Astrocyte (in vitro differentiated cells and primary cell): Measurements from ENCODE around the gene RNF214. TPM values are rescaled to one million over a fixed set of nuclear protein-coding genes. Genes with fewer than 3 reads are reported as not detected.

Source experiments
- DNase-seq: peaks from one replicate; pipeline ENCODE4 v3.0.0-alpha.2; 2010; ENCODE audit warnings: low read depth
- FAIRE-seq: peaks from 2 replicates; lab custom pipeline; 2011; peaks lifted over from hg19 to GRCh38; lab: Jason Lieb, UNC
- H2AFZ ChIP-seq: 2 replicates; pipeline ENCODE4 v1.6.0; 2012; ENCODE audit warnings: low read depth, low read length, inconsistent platforms
- H3K27ac ChIP-seq: 2 replicates; pipeline ENCODE4 v1.5.1; 2011; ENCODE audit warnings: low read depth, low read length, inconsistent platforms
- H3K27me3 ChIP-seq: 2 replicates; pipeline ENCODE4 v1.6.0; 2011; ENCODE audit warnings: low read length, inconsistent platforms; ENCODE audit not compliant: insufficient read depth
- H3K36me3 ChIP-seq: 2 replicates; pipeline ENCODE4 v1.5.1; 2011; ENCODE audit warnings: low read length, inconsistent platforms; ENCODE audit not compliant: insufficient read depth
- H3K4me1 ChIP-seq: 2 replicates; pipeline ENCODE4 v1.5.1; 2011; ENCODE audit warnings: low read length, inconsistent platforms; ENCODE audit not compliant: insufficient read depth
- H3K4me2 ChIP-seq: 2 replicates; pipeline ENCODE4 v1.6.0; 2012; ENCODE audit warnings: low read length, inconsistent platforms
- H3K4me3 ChIP-seq: 2 replicates; pipeline ENCODE4 v1.5.1; 2011; ENCODE audit warnings: low read depth, mild to moderate bottlenecking, low read length, inconsistent platforms; ENCODE audit not compliant: insufficient read depth
- H3K79me2 ChIP-seq: 2 replicates; pipeline ENCODE4 v1.6.0; 2012; ENCODE audit warnings: mild to moderate bottlenecking, low read length, inconsistent platforms; ENCODE audit not compliant: insufficient read depth
- H3K9ac ChIP-seq: 2 replicates; pipeline ENCODE4 v1.6.0; 2012; ENCODE audit warnings: mild to moderate bottlenecking, low read length, inconsistent platforms
- H3K9me3 ChIP-seq: 2 replicates; pipeline ENCODE4 v1.5.1; 2012; ENCODE audit warnings: low read depth, mild to moderate bottlenecking, low read length, inconsistent platforms; ENCODE audit not compliant: insufficient read depth
- H4K20me1 ChIP-seq: 2 replicates; pipeline ENCODE4 v1.6.0; 2012; ENCODE audit warnings: low read length, inconsistent platforms; ENCODE audit not compliant: insufficient read depth
- H3K27ac Mint-ChIP-seq: one replicate; pipeline ENCODE4 v1.8.0; 2021; ENCODE audit warnings: mild to moderate bottlenecking, mixed read lengths; ENCODE audit not compliant: unreplicated experiment
- H3K27me3 Mint-ChIP-seq: one replicate; pipeline ENCODE4 v1.8.0; 2021; ENCODE audit warnings: low read depth, mixed read lengths; ENCODE audit not compliant: unreplicated experiment
- H3K36me3 Mint-ChIP-seq: one replicate; pipeline ENCODE4 v1.8.0; 2021; ENCODE audit warnings: low read depth, mixed read lengths; ENCODE audit not compliant: unreplicated experiment
- H3K4me1 Mint-ChIP-seq: one replicate; pipeline ENCODE4 v1.8.0; 2021; ENCODE audit warnings: low read depth, mixed read lengths; ENCODE audit not compliant: unreplicated experiment
- H3K4me3 Mint-ChIP-seq: one replicate; pipeline ENCODE4 v1.8.0; 2021; ENCODE audit warnings: mild to moderate bottlenecking, moderate library complexity, mixed read lengths; ENCODE audit not compliant: unreplicated experiment
- H3K9me3 Mint-ChIP-seq: one replicate; pipeline ENCODE4 v1.8.0; 2021; ENCODE audit warnings: mild to moderate bottlenecking, mixed read lengths; ENCODE audit not compliant: unreplicated experiment
- EZH2 ChIP-seq: IDR thresholded peaks from 2 replicates; pipeline ENCODE4 v1.6.1; 2012; ENCODE audit warnings: mild to moderate bottlenecking, low read length, inconsistent platforms; ENCODE audit not compliant: insufficient read depth
- total RNA-seq: library from RNA; stranded (reverse); gene quantifications from 2 replicates; pipeline ENCODE4 v1.2.1, GENCODE V29; 2021
- TF ChIP-seq, protein P1 (sequence below): IDR thresholded peaks from 2 replicates; pipeline ENCODE4 v1.5.1; 2011; ENCODE audit warnings: low read depth, mild to moderate bottlenecking, inconsistent platforms, low read length, moderate library complexity; ENCODE audit not compliant: insufficient read depth

RNF214 gene
- total RNA-seq, 1 donor from 2014 or later, result 23.6 TPM

DNA sequence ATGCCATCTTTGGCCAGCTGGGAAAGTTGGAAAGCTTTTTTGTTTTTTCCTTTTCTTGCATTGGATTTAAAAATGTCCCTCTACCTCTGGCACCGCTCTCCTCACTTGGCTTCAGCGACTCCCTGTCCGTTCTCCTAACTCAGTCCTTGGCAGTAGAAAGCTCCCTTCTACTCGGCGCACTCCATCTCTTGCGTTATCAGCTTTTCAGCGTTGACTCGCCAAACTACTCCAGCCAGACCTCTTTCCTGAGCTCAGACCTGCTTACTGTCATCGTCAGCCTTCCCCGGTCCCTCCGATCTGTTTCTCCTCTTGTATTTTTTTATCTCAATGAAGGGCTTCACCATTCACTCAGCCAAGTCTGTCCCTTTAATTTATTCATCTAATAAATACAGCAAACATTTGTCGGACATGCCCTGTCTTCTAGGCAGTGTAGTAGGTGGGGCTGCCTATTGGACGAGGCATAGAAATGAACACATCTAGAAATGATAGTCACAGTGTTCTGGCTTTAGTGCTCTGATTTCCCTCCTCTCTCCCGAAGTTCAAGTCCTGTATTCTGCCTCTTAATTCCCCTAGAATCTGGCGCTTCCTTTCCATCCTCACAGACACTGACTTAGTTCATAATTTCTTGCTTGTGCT is 96.0 kb downstream of the RNF214 start:
- Mint-ChIP-seq H3K27me3 (no peaks in the 10 kb centered on the region), H3K4me1 (peaks cover 7% of the 10 kb centered on the region), H3K9me3 (peaks cover 2% of the 10 kb centered on the region), H3K36me3 (peaks cover 3% of the 10 kb centered on the region), H3K27ac (no peak overlapping the region), H3K4me3 (no peak overlapping the region)
- Histone ChIP-seq H2AFZ (peak overlapping the region; percentile 71), H3K27ac (peak overlapping the region; percentile 73), H3K79me2 (peaks cover 44% of the 10 kb centered on the region), H3K4me2 (peak overlapping the region; percentile 87), H3K27me3 (no peaks in the 10 kb centered on the region), H3K36me3 (no peaks in the 10 kb centered on the region), H3K4me3 (peak overlapping the region; percentile 82), H3K9ac (peak overlapping the region; percentile 89), H4K20me1 (peaks cover 23% of the 10 kb centered on the region), H3K9me3 (no peaks in the 10 kb centered on the region), H3K4me1 (peaks cover 9% of the 10 kb centered on the region)
- DNase-seq (peak; percentile 49), FAIRE-seq (no peak)
- TF ChIP-seq, protein P1, sequence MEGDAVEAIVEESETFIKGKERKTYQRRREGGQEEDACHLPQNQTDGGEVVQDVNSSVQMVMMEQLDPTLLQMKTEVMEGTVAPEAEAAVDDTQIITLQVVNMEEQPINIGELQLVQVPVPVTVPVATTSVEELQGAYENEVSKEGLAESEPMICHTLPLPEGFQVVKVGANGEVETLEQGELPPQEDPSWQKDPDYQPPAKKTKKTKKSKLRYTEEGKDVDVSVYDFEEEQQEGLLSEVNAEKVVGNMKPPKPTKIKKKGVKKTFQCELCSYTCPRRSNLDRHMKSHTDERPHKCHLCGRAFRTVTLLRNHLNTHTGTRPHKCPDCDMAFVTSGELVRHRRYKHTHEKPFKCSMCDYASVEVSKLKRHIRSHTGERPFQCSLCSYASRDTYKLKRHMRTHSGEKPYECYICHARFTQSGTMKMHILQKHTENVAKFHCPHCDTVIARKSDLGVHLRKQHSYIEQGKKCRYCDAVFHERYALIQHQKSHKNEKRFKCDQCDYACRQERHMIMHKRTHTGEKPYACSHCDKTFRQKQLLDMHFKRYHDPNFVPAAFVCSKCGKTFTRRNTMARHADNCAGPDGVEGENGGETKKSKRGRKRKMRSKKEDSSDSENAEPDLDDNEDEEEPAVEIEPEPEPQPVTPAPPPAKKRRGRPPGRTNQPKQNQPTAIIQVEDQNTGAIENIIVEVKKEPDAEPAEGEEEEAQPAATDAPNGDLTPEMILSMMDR, result no peak
- no peak for TF ChIP-seq EZH2

DNA sequence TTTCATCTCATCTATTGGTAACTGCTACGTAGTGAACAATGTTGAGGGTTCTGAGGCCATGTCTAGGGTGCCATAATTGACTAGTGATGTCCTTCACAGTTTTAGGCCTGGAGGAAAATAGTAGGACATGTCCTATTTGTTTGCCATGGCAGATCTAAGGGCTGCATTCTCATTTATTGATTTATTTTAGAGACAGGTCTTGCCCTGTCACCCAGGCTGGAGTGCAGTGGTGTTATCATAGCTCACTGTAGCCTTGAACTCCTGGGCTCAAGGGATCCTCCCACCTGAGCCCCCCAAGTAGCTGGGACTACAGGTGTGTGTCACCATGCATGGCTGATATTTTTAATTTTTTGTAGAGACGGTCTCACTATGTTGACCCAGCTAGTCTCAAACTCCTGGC is 100.4 kb downstream of the RNF214 start:
- FAIRE-seq (no peak), DNase-seq (no peak)
- Histone ChIP-seq H3K79me2 (peaks cover 48% of the 10 kb centered on the region), H3K27me3 (no peaks in the 10 kb centered on the region), H3K4me1 (peaks cover 9% of the 10 kb centered on the region), H3K9ac (no peak overlapping the region), H3K4me3 (no peak overlapping the region), H2AFZ (no peak overlapping the region), H3K9me3 (no peaks in the 10 kb centered on the region), H3K36me3 (peaks cover 10% of the 10 kb centered on the region), H4K20me1 (peaks cover 34% of the 10 kb centered on the region), H3K27ac (no peak overlapping the region), H3K4me2 (no peak overlapping the region)
- TF ChIP-seq, protein P1, result no peak
- TF ChIP-seq EZH2, result no peak
- no peaks in the 10 kb centered on the region for H3K27me3 Mint-ChIP-seq
- H3K27ac Mint-ChIP-seq, result no peak overlapping the region
- peaks cover 7% of the 10 kb centered on the region for H3K4me1 Mint-ChIP-seq
- H3K4me3 Mint-ChIP-seq, result no peak overlapping the region
- peaks cover 18% of the 10 kb centered on the region for H3K36me3 Mint-ChIP-seq
- H3K9me3 Mint-ChIP-seq, result peaks cover 2% of the 10 kb centered on the region

GRCh38 chr11:117333917-117334316 is 101.4 kb downstream of the RNF214 start:
- Mint-ChIP-seq H3K9me3 (peaks cover 2% of the 10 kb centered on the region), H3K36me3 (peaks cover 21% of the 10 kb centered on the region), H3K4me1 (peaks cover 7% of the 10 kb centered on the region), H3K4me3 (no peak overlapping the region), H3K27me3 (no peaks in the 10 kb centered on the region), H3K27ac (no peak overlapping the region)
- no peaks in the 10 kb centered on the region for H3K27me3 ChIP-seq
- H3K27ac ChIP-seq, result no peak overlapping the region
- H3K9me3 ChIP-seq, result no peaks in the 10 kb centered on the region
- TF ChIP-seq, protein P1, result no peak
- no peak for TF ChIP-seq EZH2
- H3K4me1 ChIP-seq, result peaks cover 6% of the 10 kb centered on the region
- H3K4me3 ChIP-seq, result no peak overlapping the region
- DNase-seq, result no peak
- no peak overlapping the region for H3K9ac ChIP-seq
- peaks cover 32% of the 10 kb centered on the region for H4K20me1 ChIP-seq
- no peak overlapping the region for H3K4me2 ChIP-seq
- peaks cover 45% of the 10 kb centered on the region for H3K79me2 ChIP-seq
- H2AFZ ChIP-seq, result no peak overlapping the region
- FAIRE-seq, result no peak
- H3K36me3 ChIP-seq, result peaks cover 19% of the 10 kb centered on the region
